Activated T-cell treated with anti-CD3 and anti-CD28 coated beads for 4 hours (primary cell): Measurements from ENCODE around the gene SPPL2B.

Source experiments
- DNase-seq: peaks from one replicate; pipeline ENCODE4 v3.0.0-alpha.2; 2020

SPPL2B gene

GRCh38 chr19:2324220-2324948, 4.1 kb upstream of the SPPL2B start:
- no peak for DNase-seq

- no peak for DNase-seq
These were observed 3.0 kb upstream of the SPPL2B start for GRCh38 chr19:2325281-2326046.

- no peak for DNase-seq
These were observed 1.7 kb upstream of the SPPL2B start for GRCh38 chr19:2326699-2327360.

- DNase-seq = peak; percentile 46
These were observed 597 bp upstream of the SPPL2B start for GRCh38 chr19:2327773-2328400.

GRCh38 chr19:2329149-2329478, 630 bp downstream of the SPPL2B start:
- no peak for DNase-seq

GRCh38 chr19:2329501-2329916, 1.0 kb downstream of the SPPL2B start:
- DNase-seq = no peak

GRCh38 chr19:2330255-2330631, 1.8 kb downstream of the SPPL2B start:
- DNase-seq = no peak

- no peak for DNase-seq
These were observed 2.3 kb downstream of the SPPL2B start for GRCh38 chr19:2330632-2331284.

- DNase-seq = no peak
These were observed 3.2 kb downstream of the SPPL2B start for GRCh38 chr19:2331601-2332246.

GRCh38 chr19:2332341-2333026, 4.0 kb downstream of the SPPL2B start:
- no peak for DNase-seq

- DNase-seq = no peak
These were observed 4.7 kb downstream of the SPPL2B start for GRCh38 chr19:2333027-2333806.

- no peak for DNase-seq
These were observed 5.3 kb downstream of the SPPL2B start for GRCh38 chr19:2333807-2334211.

GRCh38 chr19:2334426-2334825, 5.9 kb downstream of the SPPL2B start:
- DNase-seq = no peak

GRCh38 chr19:2334986-2335846, 6.7 kb downstream of the SPPL2B start:
- no peak for DNase-seq

GRCh38 chr19:2335848-2336247, 7.4 kb downstream of the SPPL2B start:
- DNase-seq = no peak

- DNase-seq = no peak
These were observed 8.2 kb downstream of the SPPL2B start for GRCh38 chr19:2336528-2337328.

GRCh38 chr19:2337329-2337707, 8.8 kb downstream of the SPPL2B start:
- no peak for DNase-seq

- no peak for DNase-seq
These were observed 9.7 kb downstream of the SPPL2B start for GRCh38 chr19:2338055-2338615.
